Measurements from ENCODE around the gene CNOT6.
"Not testable (repeated sequence)": the region's sequence is repeated elsewhere in the genome, so short reads cannot be mapped to it uniquely, and the experiment has no call there.

CNOT6 gene

DNA sequence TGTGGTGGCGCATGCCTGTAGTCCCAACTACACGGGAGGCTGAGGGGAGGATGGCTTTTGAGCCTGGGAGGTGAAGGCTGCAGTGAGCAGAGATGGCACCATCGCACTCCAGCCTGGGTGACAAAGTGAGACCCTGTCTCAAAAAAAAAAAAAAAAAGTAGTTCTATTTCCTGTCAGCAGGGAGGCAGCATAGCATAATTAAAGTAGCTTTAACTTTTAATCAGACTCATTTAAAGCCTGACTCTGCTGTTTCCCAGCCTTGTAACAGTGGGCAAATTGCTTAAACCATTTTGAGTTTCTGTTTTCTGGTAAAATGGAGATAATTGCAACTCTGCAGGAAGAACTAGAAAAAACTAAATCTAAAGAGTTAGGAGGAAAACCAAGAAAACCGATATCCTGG, 31.2 kb downstream of the CNOT6 start:
- TF ChIP-seq, protein P1, sequence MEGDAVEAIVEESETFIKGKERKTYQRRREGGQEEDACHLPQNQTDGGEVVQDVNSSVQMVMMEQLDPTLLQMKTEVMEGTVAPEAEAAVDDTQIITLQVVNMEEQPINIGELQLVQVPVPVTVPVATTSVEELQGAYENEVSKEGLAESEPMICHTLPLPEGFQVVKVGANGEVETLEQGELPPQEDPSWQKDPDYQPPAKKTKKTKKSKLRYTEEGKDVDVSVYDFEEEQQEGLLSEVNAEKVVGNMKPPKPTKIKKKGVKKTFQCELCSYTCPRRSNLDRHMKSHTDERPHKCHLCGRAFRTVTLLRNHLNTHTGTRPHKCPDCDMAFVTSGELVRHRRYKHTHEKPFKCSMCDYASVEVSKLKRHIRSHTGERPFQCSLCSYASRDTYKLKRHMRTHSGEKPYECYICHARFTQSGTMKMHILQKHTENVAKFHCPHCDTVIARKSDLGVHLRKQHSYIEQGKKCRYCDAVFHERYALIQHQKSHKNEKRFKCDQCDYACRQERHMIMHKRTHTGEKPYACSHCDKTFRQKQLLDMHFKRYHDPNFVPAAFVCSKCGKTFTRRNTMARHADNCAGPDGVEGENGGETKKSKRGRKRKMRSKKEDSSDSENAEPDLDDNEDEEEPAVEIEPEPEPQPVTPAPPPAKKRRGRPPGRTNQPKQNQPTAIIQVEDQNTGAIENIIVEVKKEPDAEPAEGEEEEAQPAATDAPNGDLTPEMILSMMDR (IDR thresholded peaks at IDR 0.05; ENCODE audit: low read depth, low read length), result no peak
- no peak overlapping the region for H3K4me3 ChIP-seq (ENCODE audit: low read depth, low read length)

DNA sequence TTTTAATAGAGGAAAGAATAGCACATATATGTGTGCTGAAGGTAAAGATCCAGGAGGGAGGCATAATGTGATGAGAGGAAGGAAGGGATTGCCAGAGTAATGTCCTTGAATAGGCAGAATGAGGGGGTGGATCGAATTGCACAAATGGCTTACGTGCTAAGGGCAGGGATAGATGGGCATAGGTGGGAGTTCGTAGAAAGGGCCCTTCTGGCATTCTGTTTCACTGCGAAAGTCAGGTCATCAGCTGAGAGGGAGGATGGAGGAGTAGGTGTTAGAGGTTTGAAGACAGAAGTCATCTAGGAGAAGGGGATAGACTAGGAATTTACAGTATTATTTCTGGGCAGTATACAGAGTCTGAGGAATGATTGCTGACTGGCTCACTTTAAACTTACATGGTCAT, 32.1 kb downstream of the CNOT6 start:
- TF ChIP-seq, protein P1 (IDR thresholded peaks at IDR 0.05; ENCODE audit: low read depth, low read length), result no peak
- H3K4me3 ChIP-seq (ENCODE audit: low read depth, low read length), result no peak overlapping the region

DNA sequence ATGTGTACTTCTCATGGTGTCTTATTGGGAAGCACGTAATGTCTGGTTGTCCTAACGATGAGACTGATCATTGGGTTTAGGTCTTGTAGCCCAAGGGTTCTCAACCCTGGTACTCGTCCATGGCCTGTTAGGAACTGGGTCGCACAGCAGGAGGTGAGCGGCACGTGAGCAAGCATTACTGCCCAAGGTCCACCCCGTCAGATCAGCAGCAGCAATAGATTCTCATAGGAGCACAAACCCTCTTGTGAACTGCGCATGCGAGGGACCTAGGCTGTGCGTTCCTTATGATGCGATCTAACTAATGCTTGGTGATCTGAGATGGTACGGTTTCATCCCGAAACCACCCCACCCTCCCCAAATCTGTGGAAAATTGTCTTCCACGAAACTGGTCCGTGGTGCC, 33.5 kb downstream of the CNOT6 start:
- no peak overlapping the region for H3K4me3 ChIP-seq (ENCODE audit: low read depth, low read length)
- TF ChIP-seq, protein P1 (IDR thresholded peaks at IDR 0.05; ENCODE audit: low read depth, low read length), result no peak

DNA sequence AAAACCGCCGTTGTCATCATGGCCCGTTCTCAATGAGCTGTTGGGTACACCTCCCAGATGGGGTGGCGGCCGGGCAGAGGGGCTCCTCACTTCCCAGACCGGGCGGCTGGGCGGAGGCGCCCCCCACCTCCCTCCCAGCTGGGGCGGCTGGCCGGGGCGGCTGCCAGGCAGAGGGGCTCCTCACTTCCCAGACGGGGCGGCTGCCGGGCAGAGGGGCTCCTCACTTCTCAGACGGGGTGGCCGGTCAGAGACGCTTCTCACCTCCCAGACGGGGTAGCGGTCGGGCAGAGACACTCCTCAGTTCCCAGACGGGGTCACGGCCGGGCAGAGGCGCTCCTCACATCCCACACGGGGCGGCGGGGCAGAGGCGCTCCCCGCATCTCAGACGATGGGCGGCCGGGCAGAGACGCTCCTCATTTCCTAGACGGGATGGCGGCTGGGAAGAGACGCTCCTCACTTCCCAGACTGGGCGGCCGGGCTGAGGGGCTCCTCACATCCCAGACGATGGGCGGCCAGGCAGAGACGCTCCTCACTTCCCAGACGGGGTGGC, 36.9 kb downstream of the CNOT6 start:
- H3K4me3 ChIP-seq (ENCODE audit: low read depth, low read length), result not testable (repeated sequence)

DNA sequence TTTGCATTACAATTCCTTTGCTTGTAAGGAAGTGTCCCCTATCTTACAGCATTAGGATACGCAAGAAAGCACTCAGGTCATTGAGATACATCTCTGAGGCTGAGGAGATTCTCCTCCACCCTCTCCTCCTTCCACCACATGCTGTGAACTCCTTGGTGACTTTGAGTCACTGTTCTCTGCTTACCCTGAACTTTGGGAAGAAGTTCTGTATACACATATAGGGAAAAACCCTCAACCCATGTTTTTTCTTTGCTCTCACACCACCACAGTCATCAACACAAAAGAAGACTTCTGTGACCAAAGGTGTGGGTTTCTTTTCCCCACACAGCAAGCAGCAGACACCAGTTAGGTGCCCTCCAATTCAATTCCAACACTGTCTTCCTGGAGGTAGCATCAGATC, 38.1 kb downstream of the CNOT6 start:
- TF ChIP-seq, protein P1 (IDR thresholded peaks at IDR 0.05; ENCODE audit: low read depth, low read length), result no peak
- H3K4me3 ChIP-seq (ENCODE audit: low read depth, low read length), result no peak overlapping the region

DNA sequence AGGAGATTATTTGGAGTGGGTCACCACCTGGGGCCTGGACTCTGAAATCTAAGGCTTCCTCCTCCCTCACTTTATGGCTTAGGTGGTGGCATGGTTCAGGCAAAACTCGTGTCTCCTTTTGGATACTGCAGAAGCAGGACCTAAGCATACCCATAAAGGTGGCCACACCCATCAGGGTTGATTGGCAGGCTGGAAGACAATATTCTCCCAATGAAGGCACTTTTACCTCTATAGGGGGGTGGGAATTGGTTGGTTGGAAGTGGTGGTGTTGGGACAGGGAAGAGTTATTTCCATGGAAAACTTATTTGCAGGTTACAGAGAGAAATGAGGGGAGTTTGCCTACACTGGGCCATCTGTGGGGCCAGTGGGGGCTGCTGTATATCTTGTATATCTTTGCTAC, 39.7 kb downstream of the CNOT6 start:
- TF ChIP-seq, protein P1 (IDR thresholded peaks at IDR 0.05; ENCODE audit: low read depth, low read length), result no peak
- H3K4me3 ChIP-seq (ENCODE audit: low read depth, low read length), result no peak overlapping the region

DNA sequence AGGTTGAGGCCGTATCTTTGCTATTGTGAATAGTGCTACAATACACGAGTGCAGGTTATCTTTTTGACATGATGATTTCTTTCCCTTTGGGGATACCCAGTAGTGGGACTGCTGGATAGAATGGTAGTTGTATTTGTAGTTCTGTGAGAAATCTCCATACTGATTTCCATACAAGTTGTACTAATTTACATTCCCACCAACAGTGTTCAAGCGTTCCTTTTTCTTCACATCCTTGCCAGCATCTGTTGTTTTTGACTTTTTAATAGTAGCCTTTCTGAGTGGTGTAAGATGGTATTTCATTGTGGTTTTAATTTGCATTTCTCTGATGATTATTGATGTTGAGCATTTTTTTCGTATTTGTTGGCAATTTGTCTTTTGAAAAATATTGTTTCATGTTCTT, 41.4 kb downstream of the CNOT6 start:
- TF ChIP-seq, protein P1 (IDR thresholded peaks at IDR 0.05; ENCODE audit: low read depth, low read length), result no peak
- H3K4me3 ChIP-seq (ENCODE audit: low read depth, low read length), result no peak overlapping the region

DNA sequence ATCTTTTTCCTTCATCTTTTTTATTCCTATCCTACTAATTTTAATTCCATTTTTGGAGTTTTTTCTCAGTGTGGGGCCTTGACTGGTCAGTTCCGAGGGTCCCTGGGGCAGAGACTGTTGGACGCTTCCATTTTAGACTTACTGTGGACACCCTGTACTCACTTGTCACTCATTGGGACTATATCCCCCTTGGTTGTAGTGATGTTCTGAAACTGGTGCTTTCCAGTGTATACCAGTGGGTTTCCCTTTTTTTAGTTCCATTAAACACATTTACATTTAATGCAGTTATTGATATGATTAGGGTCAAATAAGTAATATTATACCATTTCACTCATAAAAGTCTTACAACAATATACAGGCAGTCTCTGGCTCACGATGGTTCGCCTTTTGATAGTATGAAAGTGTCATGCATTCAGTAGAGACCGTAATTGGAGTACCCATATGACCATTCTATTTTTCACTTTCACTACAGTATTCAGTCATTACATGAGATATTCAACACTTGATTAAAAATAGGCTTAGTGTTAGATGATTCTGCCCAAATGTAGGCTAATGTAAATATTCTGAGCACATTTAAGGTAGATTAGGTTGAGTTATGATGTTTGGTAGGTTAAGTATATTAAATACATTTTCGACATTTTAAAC, 46.0 kb downstream of the CNOT6 start:
- H3K4me3 ChIP-seq (ENCODE audit: low read depth, low read length), result no peak overlapping the region
- TF ChIP-seq, protein P1 (IDR thresholded peaks at IDR 0.05; ENCODE audit: low read depth, low read length), result no peak

Data from WI38 (cell line).